H7 (cell line): ENCODE measurements around the gene ADGRV1. TPM values are rescaled to one million over a fixed set of nuclear protein-coding genes. Genes with fewer than 3 reads are reported as not detected.
A peak's percentile ranks its signal among the peaks of the same experiment; 100 is the strongest.
"Not testable (repeated sequence)": the region's sequence is repeated elsewhere in the genome, so short reads cannot be mapped to it uniquely, and the experiment has no call there.

Experiments used
- DNase-seq: peaks from one replicate; pipeline ENCODE4 v3.0.0; 2012
- H3K27me3 ChIP-seq: 2 replicates; pipeline ENCODE4 v1.6.0; 2011; ENCODE audit warnings: mild to moderate bottlenecking, low read length; ENCODE audit not compliant: control insufficient read depth, insufficient read depth
- H3K36me3 ChIP-seq: replicated peaks from 2 replicates; pipeline ENCODE4 v1.5.1; 2011; ENCODE audit warnings: low read length; ENCODE audit not compliant: control insufficient read depth, insufficient read depth
- H3K4me3 ChIP-seq: 2 replicates; pipeline ENCODE4 v1.5.1; 2011; ENCODE audit warnings: low read depth, mild to moderate bottlenecking, control low read depth, low read length, moderate library complexity; ENCODE audit not compliant: insufficient read depth
- total RNA-seq: library from RNA; depleted of rRNA; stranded (reverse); fragments of >200 nt; shearing (Covaris generic); gene quantifications from 2 replicates; pipeline ENCODE4 v1.2.3, GENCODE V29; 2014

Gene ADGRV1
- total RNA-seq, 1 experiment from 2014 or later: 28.8 TPM

DNA sequence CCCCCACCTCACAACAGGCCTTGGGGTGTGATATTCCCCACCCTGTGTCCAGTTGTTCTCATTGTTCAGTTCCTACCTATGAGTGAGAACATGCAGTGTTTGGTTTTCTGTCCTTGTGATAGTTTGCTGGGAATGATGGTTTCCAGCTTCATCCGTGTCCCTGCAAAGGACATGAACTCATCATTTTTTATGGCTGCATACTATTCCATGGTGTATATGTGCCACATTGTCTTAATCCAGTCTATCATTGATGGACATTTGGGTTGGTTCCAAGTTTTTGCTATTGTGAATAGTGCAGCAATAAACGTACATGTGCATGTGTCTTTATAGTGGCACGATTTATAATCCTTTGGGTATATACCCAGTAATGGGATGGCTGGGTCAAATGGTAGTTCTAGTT is 41.7 kb downstream of the ADGRV1 start:
- H3K27me3 ChIP-seq, DNase-seq, H3K4me3 ChIP-seq, H3K36me3 ChIP-seq: not testable (repeated sequence)

DNA sequence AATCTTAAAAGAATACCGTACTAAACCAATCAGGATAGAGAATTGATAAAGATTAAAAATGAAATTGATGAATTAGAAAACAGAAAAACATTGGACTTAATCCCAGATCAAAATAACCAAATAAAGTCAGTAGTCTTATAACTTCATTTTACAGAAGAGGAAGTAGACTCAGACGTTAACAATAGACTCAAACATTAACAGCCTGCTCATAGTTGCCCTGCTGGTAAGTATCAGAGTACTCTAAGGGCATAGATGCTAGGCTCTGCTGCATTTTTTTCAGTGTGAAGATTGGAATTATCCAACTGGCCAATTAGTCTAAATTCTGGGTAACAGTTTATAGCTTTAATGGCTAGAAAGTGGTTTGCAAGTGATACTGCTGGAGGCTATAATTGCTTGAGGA is 42.9 kb downstream of the ADGRV1 start:
- H3K4me3 ChIP-seq: no peak overlapping the region
- H3K36me3 ChIP-seq: no peaks in the 10 kb centered on the region
- DNase-seq: no peak
- no peaks in the 10 kb centered on the region for H3K27me3 ChIP-seq

- DNase-seq: no peak
- no peaks in the 10 kb centered on the region for H3K27me3 ChIP-seq
These were observed 44.1 kb downstream of the ADGRV1 start for GRCh38 chr5:90602681-90603080.

DNA sequence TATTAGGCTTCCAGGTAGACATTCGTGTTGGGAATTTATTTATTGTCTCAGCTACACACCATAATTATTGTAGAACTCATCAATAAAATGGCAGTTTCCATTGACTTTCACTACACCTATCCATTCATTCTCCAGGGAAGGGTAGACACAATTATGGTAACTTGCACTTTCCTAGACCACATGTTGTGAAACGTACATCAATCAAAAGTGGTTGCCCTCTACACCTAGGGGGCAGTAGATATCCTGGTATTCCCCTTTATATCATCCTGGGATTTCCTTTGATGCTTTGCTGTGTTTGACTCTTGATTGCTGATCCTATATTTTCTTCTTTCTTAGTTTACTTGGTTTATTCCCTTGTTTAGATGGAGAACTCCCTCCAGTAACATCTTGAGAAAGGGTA is 47.9 kb downstream of the ADGRV1 start:
- Histone ChIP-seq H3K27me3 (no peaks in the 10 kb centered on the region), H3K36me3 (no peaks in the 10 kb centered on the region), H3K4me3 (no peak overlapping the region)
- DNase-seq: peak; percentile 20

More at GRCh38 chr5:90602681-90603080, 44.1 kb downstream of the ADGRV1 start:
- no peaks in the 10 kb centered on the region for H3K36me3 ChIP-seq
- H3K4me3 ChIP-seq: no peak overlapping the region

DNA sequence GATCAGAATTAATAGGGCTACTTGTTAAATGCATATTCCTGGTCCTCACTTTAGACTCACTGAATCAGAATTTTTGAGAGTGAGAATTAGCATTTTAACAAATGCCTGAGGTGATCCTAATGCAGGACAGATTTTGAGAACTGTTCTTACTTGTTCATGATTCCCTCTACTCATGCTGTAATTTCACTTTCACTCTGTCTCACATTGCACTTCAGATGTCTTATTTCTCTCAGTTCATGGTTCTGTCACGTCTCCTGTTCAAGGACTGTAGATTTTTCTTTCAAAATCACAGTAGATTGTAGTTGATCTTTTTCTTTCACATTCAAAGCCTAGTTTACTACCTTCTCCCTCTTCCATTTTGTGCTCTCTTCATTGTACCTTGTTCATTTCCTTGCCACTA is 54.3 kb downstream of the ADGRV1 start:
- H3K4me3 ChIP-seq: no peak overlapping the region
- DNase-seq: no peak
- H3K36me3 ChIP-seq: no peaks in the 10 kb centered on the region
- no peaks in the 10 kb centered on the region for H3K27me3 ChIP-seq

- H3K4me3 ChIP-seq: no peak overlapping the region
- no peaks in the 10 kb centered on the region for H3K36me3 ChIP-seq
- H3K27me3 ChIP-seq: no peaks in the 10 kb centered on the region
- DNase-seq: no peak
These were observed 54.9 kb downstream of the ADGRV1 start for GRCh38 chr5:90613459-90613858.

DNA sequence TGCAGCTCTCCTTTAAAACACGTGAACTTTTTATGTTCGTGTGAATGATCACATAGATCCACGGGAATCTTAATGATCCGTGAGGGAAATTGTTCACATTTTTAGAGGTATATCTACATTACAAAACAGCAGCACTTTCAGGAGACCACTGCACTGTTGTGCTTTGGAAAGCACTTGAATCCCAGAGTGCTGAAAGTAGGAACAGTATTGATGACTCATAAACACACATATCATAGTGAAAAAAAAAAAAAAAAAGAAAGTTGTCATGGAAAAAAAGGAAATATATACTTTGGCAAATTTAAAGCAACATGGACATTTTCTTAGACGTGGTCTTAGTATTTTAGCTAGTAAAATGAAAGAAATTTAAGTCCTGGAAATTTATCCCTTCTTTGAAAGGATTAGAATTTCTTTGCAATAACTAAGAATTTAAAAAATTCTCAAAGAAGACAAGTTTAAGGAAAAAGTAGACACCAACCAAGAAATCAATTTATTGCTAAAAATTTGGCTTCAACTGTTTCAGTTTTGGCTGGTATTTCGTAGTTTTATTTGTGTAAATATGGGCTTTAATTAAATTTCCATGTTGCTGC is 55.4 kb downstream of the ADGRV1 start:
- H3K36me3 ChIP-seq: no peaks in the 10 kb centered on the region
- DNase-seq: no peak
- H3K4me3 ChIP-seq: no peak overlapping the region
- no peaks in the 10 kb centered on the region for H3K27me3 ChIP-seq

- no peak for DNase-seq
- H3K36me3 ChIP-seq: no peaks in the 10 kb centered on the region
- no peak overlapping the region for H3K4me3 ChIP-seq
- H3K27me3 ChIP-seq: no peaks in the 10 kb centered on the region
These were observed 56.8 kb downstream of the ADGRV1 start for GRCh38 chr5:90615355-90615754.

- Histone ChIP-seq H3K27me3 (no peaks in the 10 kb centered on the region), H3K4me3 (no peak overlapping the region), H3K36me3 (no peaks in the 10 kb centered on the region; the same call in 1 of the 2 replicates)
- no peak for DNase-seq
These were observed 59.5 kb downstream of the ADGRV1 start for GRCh38 chr5:90618071-90618470.

DNA sequence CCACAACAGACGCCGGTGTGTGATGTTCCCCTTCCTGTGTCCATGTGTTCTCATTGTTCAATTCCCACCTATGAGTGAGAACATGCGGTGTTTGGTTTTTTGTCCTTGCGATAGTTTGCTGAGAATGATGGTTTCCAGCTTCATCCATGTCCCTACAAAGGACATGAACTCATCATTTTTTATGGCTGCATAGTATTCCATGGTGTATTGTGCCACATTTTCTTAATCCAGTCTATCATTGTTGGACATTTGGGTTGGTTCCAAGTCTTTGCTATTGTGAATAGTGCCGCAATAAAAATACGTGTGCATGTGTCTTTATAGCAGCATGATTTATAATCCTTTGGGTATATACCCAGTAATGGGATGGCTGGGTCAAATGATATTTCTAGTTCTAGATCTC is 61.2 kb downstream of the ADGRV1 start:
- H3K4me3 ChIP-seq, DNase-seq, H3K36me3 ChIP-seq, H3K27me3 ChIP-seq: not testable (repeated sequence)

DNA sequence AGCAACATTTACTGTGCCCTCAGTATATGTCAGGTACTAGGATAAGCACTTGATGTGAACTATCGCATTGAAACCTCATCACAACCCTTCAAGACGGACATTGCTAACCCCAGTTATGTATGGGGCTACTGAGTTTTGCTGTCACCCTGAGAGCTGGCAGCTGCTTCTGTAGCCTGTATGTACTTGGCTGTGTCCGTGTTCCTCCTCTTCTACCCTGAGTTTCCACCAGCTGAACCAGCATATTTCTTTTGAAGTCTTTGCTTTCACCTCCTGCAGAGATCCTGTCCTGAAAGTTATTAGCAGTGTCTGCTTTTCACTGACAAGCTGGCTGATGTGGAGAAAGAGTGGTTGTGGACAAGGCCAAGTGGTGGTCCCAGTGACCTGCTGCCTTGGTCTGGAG is 63.3 kb downstream of the ADGRV1 start:
- H3K4me3 ChIP-seq: no peak overlapping the region
- H3K36me3 ChIP-seq: peaks cover 3% of the 10 kb centered on the region
- DNase-seq: no peak
- no peaks in the 10 kb centered on the region for H3K27me3 ChIP-seq

- H3K36me3 ChIP-seq: peaks cover 7% of the 10 kb centered on the region
- H3K4me3 ChIP-seq: no peak overlapping the region
- no peak for DNase-seq
- H3K27me3 ChIP-seq: no peaks in the 10 kb centered on the region
These were observed 67.9 kb downstream of the ADGRV1 start for GRCh38 chr5:90626493-90626892.

GRCh38 chr5:90628492-90628891 is 69.9 kb downstream of the ADGRV1 start:
- no peak for DNase-seq
- Histone ChIP-seq H3K4me3 (no peak overlapping the region), H3K36me3 (peaks cover 7% of the 10 kb centered on the region), H3K27me3 (no peaks in the 10 kb centered on the region)

- no peak overlapping the region for H3K4me3 ChIP-seq
- no peak for DNase-seq
- no peaks in the 10 kb centered on the region for H3K27me3 ChIP-seq
- H3K36me3 ChIP-seq: peaks cover 2% of the 10 kb centered on the region; the same call in 1 of the 2 replicates
These were observed 74.2 kb downstream of the ADGRV1 start for GRCh38 chr5:90632791-90633190.

GRCh38 chr5:90636948-90637347 is 78.4 kb downstream of the ADGRV1 start:
- Histone ChIP-seq H3K4me3 (no peak overlapping the region), H3K36me3 (no peaks in the 10 kb centered on the region), H3K27me3 (no peaks in the 10 kb centered on the region)
- no peak for DNase-seq

GRCh38 chr5:90637731-90638130 is 79.1 kb downstream of the ADGRV1 start:
- Histone ChIP-seq H3K4me3 (no peak overlapping the region), H3K36me3 (no peaks in the 10 kb centered on the region), H3K27me3 (no peaks in the 10 kb centered on the region)
- no peak for DNase-seq
